ENCODE data around the gene AFDN. TPM values are rescaled to one million over a fixed set of nuclear protein-coding genes. Genes with fewer than 3 reads are reported as not detected.
"Not testable (repeated sequence)": the region's sequence is repeated elsewhere in the genome, so short reads cannot be mapped to it uniquely, and the experiment has no call there.

The AFDN gene
- total and polyA plus RNA-seq, 10 of the 15 experiments (the other 5 are each of a cell fraction or from before 2014, with no cell fraction given): 5.7 to 68.2 (median 45.1) TPM

GRCh38 chr6:167975458-167975857 lies 148.7 kb downstream of the AFDN start:
- H3K36me3 ChIP-seq (ENCODE audit: control insufficient read depth in 2 of 2, insufficient read depth in 2 of 2, low read length in 1 of 2): no peaks in the 10 kb centered on the region
- H2AFZ ChIP-seq (ENCODE audit: control insufficient read depth, low read depth, low read length): no peak overlapping the region
- no peaks in the 10 kb centered on the region for H3K27me3 ChIP-seq (replicated peaks in 1 of 2; ENCODE audit: control insufficient read depth in 2 of 2, insufficient read depth in 2 of 2, low read length in 1 of 2)
- FAIRE-seq (no peak), ATAC-seq (no peak), DNase-seq (ENCODE audit: low read depth, low spot score) (no peak)
- in situ Hi-C loops (cut with MboI): no loop called here
- no peak overlapping the region for H3K27ac ChIP-seq (ENCODE audit: control insufficient read depth, insufficient read depth)
- SMC1A ChIA-PET (ENCODE audit: uncharacterized antibody, unreplicated experiment): no interaction called here
- no peak for TF ChIP-seq JUNB (IDR thresholded peaks at IDR 0.05)
- no peak for TF ChIP-seq KLF5 (IDR thresholded peaks at IDR 0.05; ENCODE audit: partially characterized antibody)
- TF ChIP-seq PBX3 (IDR thresholded peaks at IDR 0.05; ENCODE audit: insufficient replicate concordance, low read depth, low read length): no peak
- no peak overlapping the region for H3K9ac ChIP-seq (ENCODE audit: control insufficient read depth, insufficient read depth, low read length)
- intact Hi-C loops (cut with micrococcal nuclease; ENCODE audit: unreplicated experiment): no loop called here
- POLR2A ChIA-PET: no interaction called here
- CTCF ChIA-PET: no interaction called here
- H3K79me2 ChIP-seq (ENCODE audit: control insufficient read depth, insufficient read depth, low read length): no peaks in the 10 kb centered on the region
- H3K4me1 ChIP-seq (ENCODE audit: control insufficient read depth, insufficient read depth, low read length): no peaks in the 10 kb centered on the region
- no peak overlapping the region for H3K4me3 ChIP-seq
- BruUV-seq (replicated peaks): no TSS peak
- 83% methylated on average over 19 of the region's 19 CpGs for WGBS (ENCODE audit: insufficient coverage, insufficient replicate concordance, low lambda C conversion rate, missing lambda C conversion rate)
- no peaks in the 10 kb centered on the region for H4K20me1 ChIP-seq (ENCODE audit: control insufficient read depth, insufficient read depth)
- RAD21 ChIA-PET (ENCODE audit: unreplicated experiment): no interaction called here
- no peaks in the 10 kb centered on the region for H3K9me3 ChIP-seq (replicated peaks; ENCODE audit: control insufficient read depth, insufficient read depth, low read length)
- H3K4me2 ChIP-seq (ENCODE audit: control insufficient read depth, insufficient read depth): no peak overlapping the region

- H3K27ac ChIP-seq (ENCODE audit: control insufficient read depth, insufficient read depth); H3K4me1 ChIP-seq (ENCODE audit: control insufficient read depth, insufficient read depth, low read length); ATAC-seq; H2AFZ ChIP-seq (ENCODE audit: control insufficient read depth, low read depth, low read length); BruUV-seq (replicated peaks); H3K9me3 ChIP-seq (replicated peaks; ENCODE audit: control insufficient read depth, insufficient read depth, low read length); CTCF ChIA-PET; H3K4me2 ChIP-seq (ENCODE audit: control insufficient read depth, insufficient read depth); FAIRE-seq; RAD21 ChIA-PET (ENCODE audit: unreplicated experiment); H3K9ac ChIP-seq (ENCODE audit: control insufficient read depth, insufficient read depth, low read length); H3K4me3 ChIP-seq; H4K20me1 ChIP-seq (ENCODE audit: control insufficient read depth, insufficient read depth); H3K36me3 ChIP-seq (ENCODE audit: control insufficient read depth in 2 of 2, insufficient read depth in 2 of 2, low read length in 1 of 2); H3K79me2 ChIP-seq (ENCODE audit: control insufficient read depth, insufficient read depth, low read length); POLR2A ChIA-PET; H3K27me3 ChIP-seq (replicated peaks in 1 of 2; ENCODE audit: control insufficient read depth in 2 of 2, insufficient read depth in 2 of 2, low read length in 1 of 2); intact Hi-C loops (cut with micrococcal nuclease; ENCODE audit: unreplicated experiment); DNase-seq (ENCODE audit: low read depth, low spot score); SMC1A ChIA-PET (ENCODE audit: uncharacterized antibody, unreplicated experiment); in situ Hi-C loops (cut with MboI): not testable (repeated sequence)
These were observed 149.5 kb downstream of the AFDN start for GRCh38 chr6:167976116-167976657.

All from GM12878 (cell line).